ENCODE data around the gene SOCS6. TPM values are rescaled to one million over a fixed set of nuclear protein-coding genes. Genes with fewer than 3 reads are reported as not detected.

Gene SOCS6
- 28.2 to 36.7 TPM (median 35.1 TPM) in 5 replicates for total RNA-seq (2022; extraction: Qiagen RNA extraction)

GRCh38 chr18:70288851-70289328 lies at the start of gene SOCS6:
Gene SOCS6, plus strand, starts transcription at chr18:70289045. Its CDS starts 35,624 bp downstream, at chr18:70324669.

Other genes with a start within 250 kb of the SOCS6 start
- 4.0 to 6.2 TPM (median 5.0 TPM) in 5 replicates for gene RTTN, start 83.4 kb upstream of the SOCS6 start, total RNA-seq (2022; extraction: Qiagen RNA extraction)

All from A549 treated with dexamethasone at 1 μM for 4 hours (cell line).